Activated CD4-positive, CD25-positive, alpha-beta regulatory T cell treated with anti-CD3 and anti-CD28 coated beads, Interleukin-2, amount 50 U/mL, for 72 hours (primary cell): ENCODE results near the gene TEK.
"Not testable (repeated sequence)": the region's sequence is repeated elsewhere in the genome, so short reads cannot be mapped to it uniquely, and the experiment has no call there.

Experiments used
- DNase-seq: peaks from one replicate; pipeline ENCODE4 v3.0.0; 2021

TEK gene

GRCh38 chr9:27108981-27109541 lies at the start of gene TEK:
Gene TEK (plus strand): TSS chr9:27109225. CDS start chr9:27109591, 366 bp downstream.
- DNase-seq = no peak

DNA sequence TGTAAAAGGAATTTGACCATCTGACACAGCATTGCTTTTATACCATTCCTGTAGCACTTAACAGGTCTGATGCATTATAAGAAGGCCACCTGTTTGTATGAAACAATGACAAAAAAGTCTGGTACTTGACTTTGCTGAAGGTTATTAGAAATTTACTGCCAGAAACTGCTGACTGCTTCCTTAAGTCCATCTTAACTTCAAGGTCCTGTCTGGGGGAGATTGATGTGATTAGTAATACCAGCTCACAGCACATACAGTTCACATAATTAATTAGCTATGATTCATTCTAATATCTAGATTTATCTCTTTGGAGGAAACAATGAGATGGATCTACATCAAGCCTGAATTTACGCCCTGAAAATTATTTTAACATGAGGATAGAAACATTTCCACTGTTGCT lies 49.6 kb upstream of the TEK start:
- no peak for DNase-seq

GRCh38 chr9:27059907-27060306 lies 49.1 kb upstream of the TEK start:
- DNase-seq = no peak

GRCh38 chr9:27065288-27065687 lies 43.7 kb upstream of the TEK start:
- DNase-seq = no peak

GRCh38 chr9:27073841-27074728 lies 34.9 kb upstream of the TEK start:
- DNase-seq = no peak

GRCh38 chr9:27078685-27079084 lies 30.3 kb upstream of the TEK start:
- no peak for DNase-seq

DNA sequence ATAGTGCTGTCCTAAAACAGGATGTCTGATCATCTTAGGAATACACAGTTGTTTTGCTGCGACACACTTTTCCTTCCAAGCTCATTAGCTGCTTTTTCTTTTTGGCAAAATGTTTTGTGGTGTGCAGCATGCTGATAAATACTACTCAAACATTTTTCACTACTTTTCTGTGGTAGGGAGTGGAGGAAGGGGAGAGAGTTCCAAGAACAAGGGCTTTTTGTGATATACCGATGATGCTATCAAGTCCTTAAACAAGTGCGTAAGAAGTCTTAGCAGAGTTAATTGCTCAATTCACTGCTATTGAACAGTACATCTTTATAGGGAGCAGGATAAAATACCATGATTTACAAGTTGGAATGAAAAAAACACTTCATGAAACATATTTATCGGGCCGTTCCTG lies 23.6 kb upstream of the TEK start:
- no peak for DNase-seq

GRCh38 chr9:27086818-27087680 lies 22.0 kb upstream of the TEK start:
- DNase-seq = no peak

DNA sequence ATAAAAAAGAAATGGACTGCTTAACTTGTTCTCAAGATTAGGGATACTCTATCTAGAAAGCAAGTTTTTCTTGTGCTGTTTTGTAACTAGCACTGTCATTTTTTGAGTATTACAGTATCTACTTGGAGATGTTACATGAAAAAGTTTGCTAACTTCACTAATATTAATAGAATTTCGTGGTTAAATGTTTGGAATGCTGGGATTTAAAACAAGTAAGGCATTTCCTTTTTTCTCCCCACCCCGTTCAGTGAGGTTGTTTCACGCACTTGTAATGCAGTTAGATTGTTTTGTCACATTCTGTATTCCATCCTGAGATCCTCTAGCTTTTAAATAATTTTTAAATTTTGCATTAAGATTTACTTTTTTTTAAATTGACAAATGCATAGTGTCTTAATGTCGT lies 20.0 kb upstream of the TEK start:
- no peak for DNase-seq

DNA sequence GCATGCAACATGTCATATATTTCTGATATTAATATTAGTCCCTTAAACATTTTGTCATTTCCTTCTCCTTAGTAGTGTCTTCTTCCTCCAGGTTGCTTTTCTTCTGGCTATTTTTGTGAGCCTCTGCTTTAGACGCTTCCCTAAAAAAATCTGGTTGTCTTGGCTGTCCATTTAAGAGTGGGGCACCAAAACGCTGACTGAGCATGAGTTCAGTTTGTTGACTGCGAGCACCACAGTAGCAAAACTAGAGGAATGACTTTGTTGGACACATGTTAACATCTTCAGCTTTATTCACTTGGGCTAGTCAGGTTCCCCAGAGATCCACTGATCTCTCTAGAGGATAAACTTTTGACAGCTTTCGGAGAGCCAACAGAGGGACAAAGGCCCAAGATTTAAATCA lies 19.3 kb upstream of the TEK start:
- DNase-seq = no peak

DNA sequence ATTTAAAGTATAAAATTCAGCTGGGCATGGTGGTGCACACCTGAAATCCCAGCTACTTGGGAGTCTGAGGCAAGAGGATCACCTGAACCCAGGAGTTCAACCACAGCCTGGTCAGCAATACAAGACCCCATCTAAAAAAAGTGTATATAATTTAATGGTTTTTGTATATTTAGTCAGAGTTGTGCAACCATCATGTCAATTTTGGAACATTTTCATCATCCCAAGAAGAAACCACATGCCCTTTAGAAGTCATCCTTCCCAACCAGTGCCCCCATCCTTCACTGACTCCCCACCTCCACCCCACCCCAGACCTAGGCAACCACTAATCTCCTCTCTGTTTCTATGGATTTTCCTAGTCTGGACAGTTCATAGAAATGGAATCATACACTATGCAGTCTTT lies 18.8 kb upstream of the TEK start:
- no peak for DNase-seq

- DNase-seq = no peak
Observed at GRCh38 chr9:27090711-27091110, 18.3 kb upstream of the TEK start.

DNA sequence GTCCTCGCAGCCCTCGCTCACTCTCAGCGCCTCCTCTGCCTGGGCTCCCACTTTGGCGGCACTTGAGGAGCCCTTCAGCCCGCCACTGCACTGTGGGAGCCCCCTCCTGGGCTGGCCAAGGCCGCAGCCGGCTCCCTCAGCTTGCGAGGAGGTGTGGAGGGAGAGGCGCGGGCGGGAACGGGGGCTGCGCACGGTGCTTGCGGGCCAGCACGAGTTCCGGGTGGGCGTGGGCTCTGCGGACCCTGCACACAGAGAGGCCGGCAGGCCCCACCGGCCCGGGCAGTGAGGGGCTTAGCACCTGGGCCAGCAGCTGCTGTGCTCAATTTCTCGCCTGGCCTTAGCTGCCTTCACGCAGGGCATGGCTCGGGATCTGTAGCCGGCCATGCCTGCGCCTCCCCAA lies 16.5 kb upstream of the TEK start:
- DNase-seq = not testable (repeated sequence)

GRCh38 chr9:27093384-27094067 lies 15.5 kb upstream of the TEK start:
- DNase-seq = not testable (repeated sequence)

DNA sequence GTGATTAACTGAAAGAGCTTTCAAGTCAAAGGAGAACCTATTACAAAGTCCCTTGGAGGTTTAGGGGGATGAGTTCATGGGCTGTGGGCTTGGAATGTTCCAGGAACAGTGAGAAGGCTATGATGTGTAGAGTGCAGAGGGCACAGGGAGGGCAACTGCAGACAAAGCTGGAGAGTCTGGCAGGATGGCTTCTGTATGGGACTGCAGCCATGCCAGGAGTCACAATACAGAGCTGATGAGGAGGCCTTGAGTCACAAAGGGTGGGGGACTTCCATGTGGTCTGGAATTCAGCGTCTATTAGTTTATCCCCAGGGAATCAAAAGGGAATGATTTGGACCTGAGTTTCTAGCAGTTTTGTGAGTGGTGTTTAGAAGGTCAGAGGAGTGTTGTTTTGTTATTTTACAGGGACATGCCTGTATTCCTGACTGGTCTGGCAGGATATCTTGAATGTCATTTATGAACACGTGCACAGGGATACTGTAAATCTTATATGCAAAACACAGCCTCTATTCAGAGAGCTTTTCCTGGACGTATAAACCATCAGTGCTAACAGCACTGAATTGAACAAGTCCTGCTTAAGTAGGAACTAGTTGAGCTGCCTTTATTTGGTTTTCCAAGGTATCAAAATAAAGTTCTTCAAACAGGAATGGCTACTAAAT lies 14.3 kb upstream of the TEK start:
- no peak for DNase-seq

GRCh38 chr9:27107241-27107640 lies 1.8 kb upstream of the TEK start:
- DNase-seq = no peak

GRCh38 chr9:27109621-27110020 lies 596 bp downstream of the TEK start:
- DNase-seq = no peak

DNA sequence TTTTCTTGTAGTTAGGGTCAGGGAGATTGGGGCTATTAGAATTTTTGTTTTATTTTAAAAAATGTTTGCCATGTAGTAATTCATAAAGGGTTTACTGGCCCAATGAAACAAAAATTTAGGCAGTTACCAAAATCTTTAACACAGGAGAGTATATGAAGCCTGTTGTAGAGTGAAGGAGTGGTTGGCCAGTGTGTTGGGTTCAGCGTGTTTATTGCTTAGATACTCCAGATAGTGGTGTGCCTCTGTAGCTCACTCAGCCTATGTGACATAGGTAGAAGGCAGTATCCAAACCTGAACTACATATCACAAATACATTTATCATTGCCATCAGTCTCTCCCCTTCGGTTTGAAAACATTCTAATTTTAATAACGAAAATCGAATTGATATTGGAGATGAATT lies 1.2 kb downstream of the TEK start:
- no peak for DNase-seq

GRCh38 chr9:27112235-27112634 lies 3.2 kb downstream of the TEK start:
- DNase-seq = no peak

GRCh38 chr9:27117489-27118135 lies 8.6 kb downstream of the TEK start:
- no peak for DNase-seq

DNA sequence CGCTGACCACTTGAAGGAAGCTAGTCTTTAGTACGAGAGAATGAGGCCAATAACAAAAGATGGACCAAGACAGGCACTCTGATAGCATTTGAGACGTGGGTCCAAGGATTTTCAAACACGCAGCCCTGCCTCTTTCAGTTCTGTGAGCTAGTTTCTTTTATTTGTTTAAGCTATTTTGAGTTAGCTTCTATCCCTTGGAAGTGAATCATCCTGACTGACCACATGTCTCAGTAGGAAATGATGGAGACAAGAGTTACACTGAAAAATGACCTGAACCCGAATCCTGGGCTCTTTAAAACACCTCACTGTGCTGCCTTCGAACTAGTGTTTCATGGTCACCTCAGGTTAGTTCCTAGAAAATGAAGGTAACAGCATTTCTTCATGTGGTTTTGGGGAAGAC lies 9.9 kb downstream of the TEK start:
- no peak for DNase-seq

GRCh38 chr9:27124151-27124550 lies 15.1 kb downstream of the TEK start:
- no peak for DNase-seq
